Esophagus squamous epithelium (tissue), 5 donors: ENCODE measurements around the gene USP2. TPM values are rescaled to one million over a fixed set of nuclear protein-coding genes. Genes with fewer than 3 reads are reported as not detected.
"Not testable (repeated sequence)": the region's sequence is repeated elsewhere in the genome, so short reads cannot be mapped to it uniquely, and the experiment has no call there.

Experiments
- DNase-seq: peaks from one replicate; lab custom pipeline; 2025; lab: John Stamatoyannopoulos, UW
- H3K27ac ChIP-seq, 4 donors: fragments of 200-600 bp; sonication (generic); one replicate each; pipeline ENCODE4 v1.5.1; 2016 to 2019; ENCODE audit warnings: mild to moderate bottlenecking in 1 of 4
- H3K27me3 ChIP-seq, 4 donors: fragments of 200-600 bp; sonication (generic); 1 replicate in 3 of 4; 2 replicates in 1 of 4; pipeline versions ENCODE4 v1.5.1 to v1.6.0; 2017 to 2021; ENCODE audit warnings: antibody characterized with exemption in 1 of 4
- H3K36me3 ChIP-seq, 3 donors: fragments of 200-600 bp; sonication (generic); one replicate each; pipeline ENCODE4 v1.5.1; 2016 to 2019
- H3K4me1 ChIP-seq, 3 donors: fragments of 200-600 bp; sonication (generic); one replicate each; pipeline ENCODE4 v1.5.1; 2017 to 2019
- H3K4me3 ChIP-seq, 4 donors: fragments of 200-600 bp; sonication (generic); 1 replicate in 3 of 4; 2 replicates in 1 of 4; pipeline ENCODE4 v1.5.1; 2016 to 2019; ENCODE audit warnings: mild to moderate bottlenecking in 2 of 4, moderate library complexity in 1 of 4
- H3K9me3 ChIP-seq, 3 donors: fragments of 200-600 bp; sonication (generic); one replicate each; pipeline ENCODE4 v1.5.1; 2016 to 2019
- POLR2A ChIP-seq, 4 donors: fragments of 450-650 bp; IDR thresholded peaks; one replicate each; pipeline ENCODE4 v1.6.1; 2017; ENCODE audit warnings: antibody characterized with exemption in 4 of 4, mild to moderate bottlenecking in 4 of 4, moderate library complexity in 3 of 4
- WGBS, 2 donors: methylation state at CpG; one replicate each; pipeline ENCODE4 v1.1.5; 2018; 5-methylcytosine and 5-hydroxymethylcytosine counted together
- intact Hi-C: fragments of 100-400 bp; cut with DNase I; formaldehyde crosslinking; loops from one replicate; pipeline ENCODE4 v1.15.0; 2022
- total RNA-seq, 4 donors: library from RNA; depleted of rRNA; stranded (reverse); fragments of >200 nt; gene quantifications; one replicate each; pipeline ENCODE4 v1.1.0, GENCODE V29; 2016
- TF ChIP-seq, protein P1 (sequence below), 6 experiments: fragments of 450-650 bp in 4 of 6; fragments of 200-600 bp in 2 of 6; sonication (generic) in 2 of 6; IDR thresholded peaks; one replicate each; pipeline ENCODE4 v1.5.1; 2016 to 2019; ENCODE audit warnings: antibody characterized with exemption in 6 of 6, mild to moderate bottlenecking in 4 of 6, moderate library complexity in 4 of 6
- donor health status: DM: yes; HTN: yes; CAD: no.

The USP2 gene
- total RNA-seq, 4 donors from 2014 or later = 1.9 to 9.6 (median 4.8) TPM

DNA sequence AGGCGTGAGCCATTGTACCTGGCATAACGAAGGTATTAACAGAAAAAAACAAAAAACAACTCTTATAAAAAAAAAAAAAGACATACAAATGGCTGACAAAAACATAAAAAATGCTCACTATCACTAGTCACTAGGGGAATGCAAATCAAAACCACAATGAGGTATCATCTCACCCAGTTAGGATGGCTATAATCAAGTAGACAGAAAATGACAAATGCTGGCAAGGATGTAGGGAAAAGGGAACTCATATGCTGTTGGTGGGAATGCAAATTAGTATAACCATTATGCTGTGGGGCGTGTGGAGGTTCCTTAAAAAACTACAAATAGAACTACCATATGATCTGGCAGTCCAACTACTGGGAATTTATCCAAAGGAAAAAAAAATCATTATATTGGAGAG lies 24.5 kb upstream of the USP2 start:
- no peaks in the 10 kb centered on the region for H3K27me3 ChIP-seq
- no peak overlapping the region for H3K4me3 ChIP-seq
- intact Hi-C loops = no loop called here
- TF ChIP-seq, protein P1, sequence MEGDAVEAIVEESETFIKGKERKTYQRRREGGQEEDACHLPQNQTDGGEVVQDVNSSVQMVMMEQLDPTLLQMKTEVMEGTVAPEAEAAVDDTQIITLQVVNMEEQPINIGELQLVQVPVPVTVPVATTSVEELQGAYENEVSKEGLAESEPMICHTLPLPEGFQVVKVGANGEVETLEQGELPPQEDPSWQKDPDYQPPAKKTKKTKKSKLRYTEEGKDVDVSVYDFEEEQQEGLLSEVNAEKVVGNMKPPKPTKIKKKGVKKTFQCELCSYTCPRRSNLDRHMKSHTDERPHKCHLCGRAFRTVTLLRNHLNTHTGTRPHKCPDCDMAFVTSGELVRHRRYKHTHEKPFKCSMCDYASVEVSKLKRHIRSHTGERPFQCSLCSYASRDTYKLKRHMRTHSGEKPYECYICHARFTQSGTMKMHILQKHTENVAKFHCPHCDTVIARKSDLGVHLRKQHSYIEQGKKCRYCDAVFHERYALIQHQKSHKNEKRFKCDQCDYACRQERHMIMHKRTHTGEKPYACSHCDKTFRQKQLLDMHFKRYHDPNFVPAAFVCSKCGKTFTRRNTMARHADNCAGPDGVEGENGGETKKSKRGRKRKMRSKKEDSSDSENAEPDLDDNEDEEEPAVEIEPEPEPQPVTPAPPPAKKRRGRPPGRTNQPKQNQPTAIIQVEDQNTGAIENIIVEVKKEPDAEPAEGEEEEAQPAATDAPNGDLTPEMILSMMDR (IDR thresholded peaks at IDR 0.05) = no peak
- no peak for TF ChIP-seq POLR2A (IDR thresholded peaks at IDR 0.05)
- peaks cover 0 to 5% (median 4%) of the 10 kb centered on the region in 3 donors for H3K9me3 ChIP-seq
- WGBS, 2 donors = 61 to 88% methylated on average over 1 to 3 of the region's 3 CpGs
- no peak for DNase-seq
- H3K27ac ChIP-seq = no peak overlapping the region
- H3K4me1 ChIP-seq = no peaks in the 10 kb centered on the region
- no peaks in the 10 kb centered on the region for H3K36me3 ChIP-seq

DNA sequence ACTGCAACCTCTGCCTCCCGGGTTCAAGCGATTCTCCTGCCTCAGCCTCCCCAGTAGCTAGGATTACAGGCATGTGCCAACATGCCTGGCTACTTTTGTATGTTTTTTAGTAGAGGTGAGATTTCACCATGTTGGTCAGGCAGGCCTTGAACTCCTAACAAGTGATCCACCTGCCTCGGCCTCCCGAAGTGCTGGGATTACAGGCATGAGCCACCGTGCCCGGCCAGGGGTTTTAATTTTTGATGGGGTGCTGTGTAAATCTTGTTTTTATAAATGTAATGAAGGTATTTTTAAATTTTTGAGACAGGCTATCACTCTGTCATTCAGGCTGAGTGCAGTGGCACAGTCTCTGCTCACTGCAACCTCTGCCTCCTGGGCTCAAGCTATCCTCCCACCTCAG lies 24.0 kb upstream of the USP2 start:
- H3K27me3 ChIP-seq, H3K4me3 ChIP-seq, H3K27ac ChIP-seq, intact Hi-C loops, DNase-seq, H3K36me3 ChIP-seq, H3K4me1 ChIP-seq: not testable (repeated sequence)
- 87 to 92% methylated on average over 6 of the region's 6 CpGs for WGBS, 2 donors
- peaks cover 0 to 10% (median 7%) of the 10 kb centered on the region in 3 donors for H3K9me3 ChIP-seq

DNA sequence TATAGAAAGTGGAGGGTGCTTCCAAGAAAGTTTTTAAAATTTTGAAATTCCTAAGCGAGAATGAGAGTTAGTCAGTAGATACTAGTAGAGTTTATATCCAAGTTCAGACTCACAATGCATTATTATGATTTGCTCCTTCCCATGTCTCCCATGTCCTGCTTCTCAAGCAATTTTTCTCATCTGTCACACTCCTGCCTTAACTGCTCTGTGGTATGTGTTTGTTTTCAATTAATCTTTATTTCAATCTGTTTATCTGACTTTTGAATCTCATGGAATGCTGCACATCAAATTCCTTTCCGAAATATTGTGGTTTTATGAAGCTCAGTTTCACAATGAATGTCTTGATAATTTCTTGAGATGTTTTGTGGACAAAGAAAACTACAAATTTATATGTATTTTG lies 23.4 kb upstream of the USP2 start:
- Histone ChIP-seq H3K4me1 (no peaks in the 10 kb centered on the region), H3K4me3 (no peak overlapping the region), H3K27ac (no peak overlapping the region), H3K27me3 (no peaks in the 10 kb centered on the region), H3K9me3 (peaks cover 0 to 16% (median 7%) of the 10 kb centered on the region in 3 donors), H3K36me3 (no peaks in the 10 kb centered on the region)
- TF ChIP-seq, protein P1 (IDR thresholded peaks at IDR 0.05) = no peak
- TF ChIP-seq POLR2A (IDR thresholded peaks at IDR 0.05) = no peak
- DNase-seq = no peak
- 58 to 66% methylated on average over 2 of the region's 2 CpGs for whole genome bisulfite sequencing, 2 donors
- intact Hi-C loops = no loop called here

DNA sequence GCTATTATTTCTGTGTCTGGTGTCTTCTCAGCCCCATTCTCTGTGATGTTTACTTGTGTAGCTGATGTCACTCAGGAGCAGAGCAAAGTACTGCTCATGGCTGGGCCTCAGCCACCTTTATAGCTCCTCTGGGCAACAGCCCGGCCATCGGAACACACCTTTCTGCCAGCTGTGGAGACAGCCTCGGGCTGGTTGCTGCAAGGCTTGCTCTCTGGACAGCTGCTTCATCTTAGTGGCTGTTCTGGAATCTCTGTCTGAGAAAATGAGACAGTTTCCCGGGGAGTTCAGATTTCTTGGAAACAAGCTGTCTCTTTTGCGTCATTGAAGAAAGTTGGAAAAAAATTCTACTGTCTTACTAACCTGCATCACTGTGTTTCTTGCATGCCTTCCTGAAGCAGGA lies 21.5 kb upstream of the USP2 start:
- intact Hi-C loops = no loop called here
- peaks cover 0 to 25% (median 7%) of the 10 kb centered on the region in 3 donors for H3K9me3 ChIP-seq
- no peaks in the 10 kb centered on the region for H3K27me3 ChIP-seq
- DNase-seq = no peak
- no peaks in the 10 kb centered on the region for H3K36me3 ChIP-seq
- H3K4me3 ChIP-seq = no peak overlapping the region
- WGBS, 2 donors = 63 to 78% methylated on average over 3 to 5 of the region's 5 CpGs
- H3K4me1 ChIP-seq = no peaks in the 10 kb centered on the region
- H3K27ac ChIP-seq = no peak overlapping the region
- no peak for TF ChIP-seq POLR2A (IDR thresholded peaks at IDR 0.05)
- TF ChIP-seq, protein P1 (IDR thresholded peaks at IDR 0.05) = no peak

DNA sequence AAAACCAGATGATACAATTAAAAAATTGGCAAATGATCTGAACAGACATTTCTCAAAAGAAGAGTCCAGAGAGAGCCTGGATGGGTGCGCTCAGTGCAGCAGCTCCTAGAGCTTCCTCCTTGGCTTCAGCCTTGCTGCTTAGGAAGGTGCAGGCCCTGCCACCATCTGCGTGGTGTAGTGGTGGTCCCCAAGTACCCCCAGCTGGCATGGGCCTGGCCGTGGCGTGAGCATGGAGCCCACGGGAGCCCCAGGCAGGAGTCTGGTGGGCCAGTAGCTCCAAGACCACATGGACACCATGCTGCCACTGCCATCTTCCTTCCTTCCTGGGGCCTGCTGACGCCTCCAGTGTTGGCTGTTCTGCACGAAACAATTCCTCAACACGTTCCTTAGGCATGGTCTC lies 21.0 kb upstream of the USP2 start:
- H3K27me3 ChIP-seq = no peaks in the 10 kb centered on the region
- no peaks in the 10 kb centered on the region for H3K4me1 ChIP-seq
- no peaks in the 10 kb centered on the region for H3K36me3 ChIP-seq
- intact Hi-C loops = no loop called here
- H3K27ac ChIP-seq = no peak overlapping the region
- TF ChIP-seq, protein P1 (IDR thresholded peaks at IDR 0.05) = no peak
- no peak for TF ChIP-seq POLR2A (IDR thresholded peaks at IDR 0.05)
- no peak for DNase-seq
- peaks cover 0 to 28% (median 7%) of the 10 kb centered on the region in 3 donors for H3K9me3 ChIP-seq
- H3K4me3 ChIP-seq = no peak overlapping the region
- 74 to 81% methylated on average over 7 to 8 of the region's 8 CpGs for WGBS, 2 donors

DNA sequence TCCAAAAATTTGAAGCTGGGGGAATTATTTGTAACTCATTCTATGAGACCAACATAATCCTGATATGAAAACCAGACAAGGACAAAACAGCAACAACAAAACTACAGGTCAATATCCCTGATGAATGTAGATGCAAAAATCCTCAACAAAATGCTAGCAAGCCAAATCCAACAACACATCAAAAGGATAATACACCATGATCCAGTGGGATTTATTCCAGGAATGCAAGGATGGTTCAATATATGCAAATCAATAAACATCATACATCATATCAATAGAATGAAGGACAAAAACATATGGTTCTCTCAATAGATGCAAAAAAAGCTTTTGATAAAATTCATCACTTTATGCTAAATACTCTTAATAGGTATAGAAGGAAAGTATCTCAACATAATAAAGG lies 19.4 kb upstream of the USP2 start:
- peaks cover 0 to 28% (median 7%) of the 10 kb centered on the region in 3 donors for H3K9me3 ChIP-seq
- TF ChIP-seq POLR2A (IDR thresholded peaks at IDR 0.05) = no peak
- TF ChIP-seq, protein P1 (IDR thresholded peaks at IDR 0.05) = no peak
- H3K4me1 ChIP-seq = no peaks in the 10 kb centered on the region
- H3K27me3 ChIP-seq = no peaks in the 10 kb centered on the region
- DNase-seq = no peak
- no peaks in the 10 kb centered on the region for H3K36me3 ChIP-seq
- H3K4me3 ChIP-seq = no peak overlapping the region
- intact Hi-C loops = no loop called here
- H3K27ac ChIP-seq = no peak overlapping the region
